HG02840 (cell line): ENCODE data around the gene RNF44.
"Not testable (repeated sequence)": the region's sequence is repeated elsewhere in the genome, so short reads cannot be mapped to it uniquely, and the experiment has no call there.

ENCODE experiments used
- ATAC-seq: cut with Tn5 transposase; IDR thresholded peaks from one replicate; pipeline ENCODE4 v1.9.1; 2021; ENCODE audit warnings: mild to moderate bottlenecking, moderate library complexity, moderate number of reproducible peaks; ENCODE audit not compliant: unreplicated experiment, low FRiP score

Gene RNF44

DNA sequence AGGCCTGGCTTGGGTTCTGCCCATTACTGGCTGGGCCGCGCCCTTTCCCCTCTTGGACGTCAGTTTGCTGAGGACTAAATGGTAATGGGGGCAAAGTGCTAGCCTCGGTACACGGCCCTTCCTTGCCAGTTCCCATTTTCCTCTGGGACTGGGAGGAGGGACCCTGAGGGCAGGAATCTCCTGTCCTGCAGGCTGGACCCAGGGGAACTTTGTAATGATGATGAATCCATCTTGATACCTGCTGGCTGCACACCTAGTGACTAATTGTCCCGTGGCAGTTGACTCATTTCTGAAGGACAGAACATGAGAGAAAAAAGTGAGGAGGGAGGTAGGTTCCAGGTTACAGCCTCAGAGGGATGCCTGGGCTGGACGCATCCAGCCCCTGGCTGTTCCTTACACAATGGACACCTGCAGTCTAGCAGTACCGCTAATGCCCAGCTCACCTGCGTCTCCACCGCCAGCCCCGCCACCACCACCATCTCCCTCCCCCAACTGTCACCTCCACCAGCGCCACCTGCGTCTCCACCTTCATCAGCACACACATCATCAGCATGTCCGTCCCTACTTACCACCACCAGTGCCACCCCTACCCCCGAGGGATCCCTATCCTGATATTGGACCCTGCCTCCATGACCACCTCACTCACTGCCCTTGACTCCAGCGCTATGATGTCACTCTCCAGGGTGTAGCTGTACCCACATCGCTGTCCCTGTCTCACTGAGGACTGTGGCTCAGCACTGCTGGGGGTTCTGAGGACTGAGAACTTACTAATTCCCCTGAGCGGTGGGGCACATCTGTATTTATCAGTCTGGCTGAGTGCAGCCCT, 16.3 kb upstream of the RNF44 start:
- no peak for ATAC-seq

DNA sequence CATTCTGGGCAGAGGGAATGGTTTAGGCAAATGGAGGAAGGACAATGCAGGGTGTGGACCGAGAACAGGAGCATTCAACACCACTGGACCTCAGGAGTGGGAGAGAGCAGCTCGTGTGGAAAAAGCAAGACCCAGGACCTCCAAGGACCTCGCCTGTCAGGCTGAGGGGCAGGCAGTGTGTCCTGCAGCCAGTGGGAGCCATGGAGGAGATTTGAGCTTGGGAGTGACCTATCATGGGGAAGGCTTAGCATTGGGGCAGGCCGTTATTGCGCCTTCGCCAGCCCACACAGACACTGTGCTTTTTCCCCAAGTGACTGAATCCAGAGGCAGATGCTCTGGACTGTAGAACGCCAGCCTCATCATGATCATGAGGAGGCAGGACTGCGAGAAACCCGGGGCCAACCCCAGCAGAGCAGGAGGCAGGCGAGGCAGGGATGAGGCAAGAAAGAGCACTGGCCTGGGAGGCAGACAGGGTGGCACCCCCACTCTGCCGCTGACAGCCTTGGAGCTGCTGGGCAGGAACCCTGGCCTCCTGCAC, 15.2 kb upstream of the RNF44 start:
- no peak for ATAC-seq

DNA sequence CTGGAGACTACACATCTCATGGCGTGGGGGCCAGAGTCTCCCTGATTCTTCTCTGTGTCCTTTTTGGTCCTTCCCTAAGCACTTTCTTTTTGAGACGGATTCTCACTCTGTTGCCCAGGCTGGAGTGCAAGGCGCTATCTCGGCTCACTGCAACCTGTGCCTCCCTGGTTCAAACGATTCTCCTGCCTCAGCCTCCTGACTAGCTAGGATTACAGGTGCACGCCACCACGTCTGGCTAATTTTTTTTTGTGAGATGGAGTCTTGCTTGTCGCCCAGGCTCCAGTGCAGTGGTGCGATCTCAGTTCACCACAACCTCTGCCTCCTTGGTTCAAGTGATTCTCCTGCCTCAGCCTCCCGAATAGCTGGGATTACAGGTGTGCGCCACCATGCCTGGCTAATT, 13.7 kb upstream of the RNF44 start:
- ATAC-seq = not testable (repeated sequence)

DNA sequence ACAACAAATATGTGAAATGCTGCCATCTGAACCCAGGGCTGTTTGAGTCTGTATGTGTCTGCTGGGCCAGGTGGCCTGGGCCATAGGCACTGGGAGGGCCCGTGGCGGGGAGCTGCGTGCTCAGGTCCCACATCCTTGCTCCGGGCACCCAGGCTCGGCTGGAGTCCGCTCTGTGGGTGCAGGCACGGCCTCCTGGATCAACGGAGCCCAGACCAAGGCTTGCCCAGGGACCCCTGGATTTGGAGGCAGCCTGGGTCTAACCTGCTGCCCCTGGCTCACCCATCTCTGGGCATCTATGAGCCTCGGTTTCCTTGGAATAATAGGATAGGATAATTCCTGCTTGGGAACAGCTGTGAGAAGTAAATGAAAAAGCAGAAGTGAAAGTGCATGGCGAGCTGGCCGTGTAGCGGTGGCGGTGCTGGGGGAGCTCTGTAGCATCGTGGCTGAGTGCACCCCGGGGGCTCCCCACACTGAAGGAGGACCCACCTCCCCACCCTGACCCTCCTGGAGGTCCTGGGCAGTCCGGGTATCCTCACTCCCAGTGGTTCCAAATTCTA, 13.2 kb upstream of the RNF44 start:
- no peak for ATAC-seq

DNA sequence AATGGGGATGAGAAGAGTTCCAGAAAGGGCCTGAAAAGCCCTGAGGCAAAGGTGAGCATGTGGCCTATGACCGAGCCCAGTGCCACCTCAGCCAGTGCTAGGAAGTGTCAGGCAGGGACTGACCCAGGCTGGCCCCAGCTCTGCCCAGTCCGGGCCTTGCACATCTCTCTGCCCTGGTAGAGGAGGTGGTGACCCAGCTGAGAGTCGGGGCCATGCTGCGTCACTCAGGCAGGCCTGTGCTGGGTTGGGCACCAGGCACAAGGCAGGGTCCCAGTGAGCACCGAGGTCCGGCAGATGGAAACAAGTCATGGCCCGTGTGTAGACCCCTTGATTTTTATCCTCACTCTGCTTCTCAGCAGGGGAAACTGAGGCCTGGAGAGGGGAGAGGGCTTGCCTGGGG, 12.7 kb upstream of the RNF44 start:
- ATAC-seq = no peak

DNA sequence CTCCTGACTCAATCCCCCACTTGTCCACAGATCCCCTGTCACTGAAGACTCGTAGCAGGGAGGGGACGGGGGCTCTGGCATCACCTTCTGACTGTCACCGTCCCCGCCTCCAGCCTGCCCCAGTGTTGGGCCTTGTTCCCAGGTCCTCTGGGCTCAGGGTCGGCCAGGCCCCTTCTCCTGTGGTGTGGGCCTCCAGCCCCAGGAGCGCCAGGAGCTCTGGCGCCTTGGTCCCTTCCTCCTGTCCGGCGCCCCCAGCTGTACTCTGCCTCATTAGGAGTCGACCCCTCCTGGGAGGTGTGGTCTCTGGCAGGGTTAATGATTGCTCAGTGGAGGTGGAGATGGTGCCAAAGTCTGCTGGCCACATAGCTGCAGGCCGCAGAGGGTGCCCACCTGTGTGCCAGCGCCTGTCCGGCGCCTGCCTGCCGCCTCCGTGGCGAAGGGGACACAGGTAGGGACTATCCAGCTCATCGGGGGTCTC, 11.8 kb upstream of the RNF44 start, which contains the start of gene CDHR2:
TSS of gene CDHR2 (plus strand) at position 376 of the 478 bp plus-strand sequence. CDS start 16,011 bp downstream, outside the sequence.
- no peak for ATAC-seq

DNA sequence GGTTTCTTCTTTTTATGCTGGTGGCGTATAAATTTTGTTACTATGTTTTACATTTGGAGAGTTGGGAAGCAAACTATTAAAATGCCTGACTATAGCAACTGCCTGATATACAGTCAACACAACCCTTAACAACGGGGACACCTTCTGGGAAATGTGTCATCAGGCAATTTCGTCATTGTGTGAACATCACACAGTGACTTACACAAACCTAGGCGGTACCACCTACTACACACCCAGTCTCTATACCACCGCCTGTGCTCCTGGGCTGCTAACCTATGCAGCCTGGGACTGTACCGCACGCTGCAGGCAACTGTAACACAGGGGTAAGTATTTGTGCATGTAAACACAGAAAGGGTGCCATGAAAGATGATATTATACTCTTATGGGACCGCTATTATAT, 10.6 kb upstream of the RNF44 start:
- no peak for ATAC-seq

DNA sequence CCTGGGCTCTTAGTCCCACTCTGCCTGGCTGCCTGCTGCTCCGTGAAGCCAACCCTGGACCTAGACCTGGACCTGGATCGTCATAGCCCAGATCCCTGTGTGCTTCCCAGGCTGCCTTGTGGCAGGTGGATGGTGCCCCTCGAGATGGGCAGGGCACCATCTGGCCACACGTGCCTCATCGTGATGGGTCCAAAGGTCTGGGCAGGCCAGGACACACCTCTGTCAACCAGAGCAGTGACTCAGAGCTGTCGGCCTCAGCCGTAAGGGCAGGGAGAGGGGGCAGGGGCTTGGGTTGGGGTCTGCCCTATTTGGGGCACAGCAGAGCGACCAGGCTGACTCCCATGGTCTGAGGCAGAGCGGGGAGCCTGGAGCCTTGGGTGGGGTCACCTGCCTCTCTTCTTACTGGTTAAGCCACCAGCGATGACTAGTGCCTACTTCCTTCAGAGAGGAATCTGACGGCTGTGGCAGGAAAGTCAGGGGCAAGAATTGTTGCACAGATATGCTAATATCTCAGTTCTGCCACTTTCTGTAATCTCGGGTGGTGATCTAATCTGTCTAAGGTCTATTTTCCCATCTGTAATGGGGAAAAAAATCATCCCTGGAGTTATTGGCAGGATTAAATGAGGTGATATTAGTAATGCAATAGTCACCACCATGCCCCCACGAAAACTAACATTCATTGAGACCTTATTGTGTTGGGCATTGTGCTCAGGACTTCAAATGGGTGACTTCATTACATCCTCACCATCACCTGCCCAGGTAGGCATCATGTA, 8.7 kb upstream of the RNF44 start:
- no peak for ATAC-seq

DNA sequence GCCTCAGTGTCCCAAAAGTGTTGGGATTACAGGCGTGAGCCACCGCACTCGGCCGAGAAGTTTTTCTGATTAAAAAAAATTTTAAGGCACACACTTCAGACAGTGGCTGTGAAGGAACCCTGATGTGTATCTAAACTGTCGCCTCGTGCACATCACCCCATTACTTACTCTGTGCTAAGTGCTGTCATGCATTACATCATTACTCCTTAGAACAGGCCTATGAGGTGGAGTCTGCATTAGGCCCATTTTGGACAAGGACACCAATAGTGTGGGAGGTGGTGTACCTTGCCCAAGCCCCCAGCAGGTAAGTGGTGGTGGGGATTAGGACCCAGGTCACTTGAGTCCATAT, 8.2 kb upstream of the RNF44 start:
- no peak for ATAC-seq

DNA sequence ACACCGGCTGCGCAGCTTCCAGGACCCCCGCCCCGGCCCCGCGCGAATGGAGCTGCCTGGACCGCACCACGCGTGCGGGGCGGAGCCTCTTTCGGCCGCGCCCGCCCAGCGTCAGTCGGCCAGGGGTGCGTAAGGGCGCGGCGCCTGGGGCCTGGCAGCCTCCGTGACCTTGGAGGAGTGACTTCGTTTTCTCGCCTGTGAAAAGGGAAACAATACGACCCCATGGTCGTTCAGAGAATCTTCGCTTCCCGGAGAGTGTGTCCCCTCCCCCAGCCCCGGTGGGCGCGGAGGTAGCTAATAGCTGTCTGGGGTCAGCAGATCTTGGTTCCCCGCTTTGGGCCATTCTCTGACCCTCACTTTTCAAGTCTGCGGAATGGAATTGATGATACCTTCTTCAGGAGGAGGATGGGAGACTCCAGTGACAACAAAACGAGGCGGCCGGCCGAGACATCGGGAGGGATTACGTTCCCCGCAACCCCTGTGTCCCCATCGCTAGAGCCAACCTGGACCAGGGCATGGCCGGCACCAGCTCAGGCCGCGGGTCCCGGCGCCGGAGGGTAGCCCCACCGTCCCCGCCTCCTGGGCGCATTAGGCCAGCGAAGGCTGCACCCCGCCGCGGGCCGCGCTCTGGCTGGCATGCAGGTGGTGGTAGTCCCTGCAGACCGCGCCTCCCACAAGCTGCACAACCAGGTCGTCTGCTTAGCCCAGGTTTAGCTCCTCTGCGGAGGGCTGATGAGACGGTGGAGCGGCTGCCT, 6.4 kb upstream of the RNF44 start:
- ATAC-seq = peak; percentile 45

DNA sequence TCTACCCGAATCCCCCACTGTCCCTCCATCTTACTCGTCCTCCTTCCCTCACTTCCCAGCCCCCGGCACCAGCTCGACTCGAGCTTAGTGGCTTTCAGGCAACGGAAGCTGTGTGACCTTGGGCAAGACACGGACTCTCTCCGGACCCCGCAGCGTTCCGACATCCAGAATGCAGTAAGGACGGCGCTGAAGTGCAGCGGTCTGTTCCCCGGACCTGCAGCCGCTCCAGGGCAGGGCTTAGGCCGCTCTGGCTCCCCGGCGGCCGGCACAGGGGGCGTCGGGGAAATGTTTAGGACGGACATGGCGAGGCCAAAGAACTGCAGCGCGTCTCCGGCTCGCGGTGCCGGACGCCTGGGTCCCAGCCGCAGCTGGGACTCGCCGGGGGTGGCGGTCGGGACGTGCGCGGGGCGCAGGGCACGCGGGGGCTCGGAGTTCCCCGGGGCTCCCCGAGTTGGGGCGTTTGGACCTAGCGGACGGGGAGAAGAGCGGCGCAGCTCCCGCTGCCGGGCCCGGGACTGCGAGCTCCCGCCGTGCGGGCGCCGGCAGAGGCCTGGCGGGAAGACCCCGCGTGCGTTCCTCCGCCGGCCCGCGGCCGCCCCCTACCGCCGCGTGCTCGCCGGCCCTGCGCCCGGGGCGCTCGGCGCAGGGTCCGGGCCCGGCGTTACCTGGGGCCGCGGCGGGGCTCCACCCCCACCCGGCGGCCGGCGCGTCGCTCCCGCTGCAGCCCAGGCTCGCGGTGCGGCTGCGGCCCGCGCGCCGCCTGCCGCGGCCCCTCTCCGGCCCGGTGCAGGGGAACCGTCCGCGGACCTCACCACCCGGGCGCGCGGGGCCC, 5.6 kb upstream of the RNF44 start:
- ATAC-seq = peak; percentile 32

DNA sequence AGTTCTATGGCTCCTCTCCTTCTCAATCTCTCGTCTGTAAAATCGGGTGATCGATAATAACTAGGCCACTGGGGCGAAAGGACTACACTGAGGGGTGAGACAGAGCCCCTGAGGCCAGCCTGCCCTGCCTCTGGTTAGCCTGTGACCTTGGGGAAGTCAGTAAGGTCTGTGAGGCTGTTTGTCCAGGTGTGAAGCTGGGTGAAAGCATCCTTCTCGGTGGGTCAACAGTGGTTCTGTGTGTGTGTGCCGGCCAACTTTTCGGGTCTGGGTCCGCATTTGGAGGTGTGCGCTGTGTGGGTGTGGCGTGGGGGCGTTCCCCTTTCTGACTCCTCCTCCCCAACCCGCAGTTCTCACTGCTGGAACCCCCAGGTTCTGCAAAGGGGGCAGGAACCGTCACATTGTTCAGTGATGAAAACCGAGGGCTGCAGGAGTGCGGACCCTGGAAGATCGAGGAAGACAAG, 5.0 kb upstream of the RNF44 start:
- no peak for ATAC-seq

DNA sequence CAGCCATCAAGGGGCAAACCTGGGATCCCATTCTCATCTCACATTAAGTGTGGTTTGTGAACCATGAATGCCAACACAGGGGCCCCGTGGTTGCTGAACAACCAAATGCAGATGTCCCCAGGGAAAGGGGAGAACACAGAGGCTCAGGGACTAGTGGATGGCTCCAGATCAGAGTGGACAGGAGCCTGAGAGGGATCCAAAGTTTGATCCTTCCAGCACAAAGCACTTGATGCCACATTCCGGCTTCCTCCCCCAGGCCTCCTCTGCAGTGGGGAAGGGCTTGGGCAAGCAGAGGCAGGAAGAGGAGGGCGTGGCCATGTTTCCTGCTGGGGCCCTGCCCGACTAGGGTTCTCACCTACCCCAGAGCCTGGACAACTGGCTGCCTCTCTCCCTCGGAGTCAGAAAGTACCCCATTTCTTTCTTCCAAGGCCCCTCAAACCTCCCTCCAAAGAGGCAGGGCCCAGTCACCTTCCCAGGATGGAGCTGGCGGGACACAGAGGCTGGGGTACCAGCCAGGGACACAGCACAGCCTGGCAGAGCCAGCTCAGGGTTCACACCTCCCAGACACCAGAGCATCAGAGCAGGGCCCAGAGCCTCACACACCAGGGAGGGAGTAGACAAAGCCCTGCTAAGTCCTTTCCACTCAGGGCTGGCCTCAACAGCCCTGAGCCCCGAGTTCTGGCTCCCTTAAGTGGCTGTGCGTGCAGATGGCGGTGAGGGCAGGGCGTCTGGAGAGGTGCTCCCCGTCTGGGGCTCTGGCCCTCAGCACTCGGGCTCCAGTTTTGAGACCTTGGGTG, 4.3 kb upstream of the RNF44 start:
- no peak for ATAC-seq

DNA sequence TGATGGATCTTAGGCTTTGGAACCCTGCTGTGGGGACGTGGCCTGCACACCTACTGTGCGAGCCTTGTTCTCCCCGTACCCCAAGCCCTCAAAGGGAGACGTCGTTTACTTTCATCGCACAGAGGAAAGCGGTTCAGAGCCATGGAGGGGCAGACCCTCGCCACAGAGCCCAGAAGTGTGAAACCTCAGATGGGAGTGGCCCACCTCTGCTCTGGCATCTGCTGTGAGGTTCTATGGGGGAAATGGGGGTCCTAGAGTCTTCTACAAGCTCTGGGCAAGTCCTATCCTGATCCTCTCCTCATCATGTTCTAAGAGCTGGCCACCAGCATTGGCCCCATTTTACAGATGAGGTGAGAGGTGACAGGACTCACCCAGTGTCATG, 3.7 kb upstream of the RNF44 start:
- no peak for ATAC-seq

DNA sequence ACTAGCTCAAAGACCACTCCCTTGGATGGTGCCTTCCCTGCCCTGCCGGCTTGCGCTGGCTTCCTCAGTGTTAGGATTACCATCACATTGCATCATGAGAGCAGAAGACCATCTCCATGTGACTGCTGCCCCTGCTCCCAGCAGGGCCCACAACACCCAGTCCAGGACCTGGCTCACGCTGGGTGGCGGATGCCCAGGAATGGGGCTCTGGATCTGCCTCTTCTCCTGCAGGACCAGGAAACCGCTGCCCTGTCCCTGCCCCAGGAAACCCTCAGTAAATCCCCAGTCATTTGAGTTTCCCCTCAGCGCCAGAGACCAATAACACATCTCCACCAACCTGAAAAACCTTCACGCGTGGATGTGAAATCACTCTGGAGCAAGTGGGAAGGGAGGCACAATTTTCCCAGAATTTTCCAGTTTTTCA, 3.3 kb upstream of the RNF44 start:
- ATAC-seq = no peak

DNA sequence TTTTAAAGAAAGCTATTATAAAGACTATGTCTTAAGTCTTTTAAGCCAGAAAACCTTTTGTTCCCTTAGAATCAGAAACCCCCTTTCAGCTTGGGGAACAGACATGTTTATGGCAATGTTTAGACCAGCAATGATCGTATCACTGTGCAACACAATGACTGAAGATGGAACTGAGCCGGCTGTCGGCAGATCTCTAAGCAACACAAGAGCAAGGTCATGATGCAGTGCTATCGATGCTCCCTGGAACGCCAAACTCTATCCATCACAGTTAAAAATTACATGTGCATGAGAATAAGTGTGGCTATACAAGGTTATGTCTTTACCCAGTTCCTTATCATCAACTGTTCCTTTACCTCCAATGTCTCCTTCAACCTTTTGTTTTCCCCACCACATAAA, 1.8 kb upstream of the RNF44 start:
- ATAC-seq = no peak

DNA sequence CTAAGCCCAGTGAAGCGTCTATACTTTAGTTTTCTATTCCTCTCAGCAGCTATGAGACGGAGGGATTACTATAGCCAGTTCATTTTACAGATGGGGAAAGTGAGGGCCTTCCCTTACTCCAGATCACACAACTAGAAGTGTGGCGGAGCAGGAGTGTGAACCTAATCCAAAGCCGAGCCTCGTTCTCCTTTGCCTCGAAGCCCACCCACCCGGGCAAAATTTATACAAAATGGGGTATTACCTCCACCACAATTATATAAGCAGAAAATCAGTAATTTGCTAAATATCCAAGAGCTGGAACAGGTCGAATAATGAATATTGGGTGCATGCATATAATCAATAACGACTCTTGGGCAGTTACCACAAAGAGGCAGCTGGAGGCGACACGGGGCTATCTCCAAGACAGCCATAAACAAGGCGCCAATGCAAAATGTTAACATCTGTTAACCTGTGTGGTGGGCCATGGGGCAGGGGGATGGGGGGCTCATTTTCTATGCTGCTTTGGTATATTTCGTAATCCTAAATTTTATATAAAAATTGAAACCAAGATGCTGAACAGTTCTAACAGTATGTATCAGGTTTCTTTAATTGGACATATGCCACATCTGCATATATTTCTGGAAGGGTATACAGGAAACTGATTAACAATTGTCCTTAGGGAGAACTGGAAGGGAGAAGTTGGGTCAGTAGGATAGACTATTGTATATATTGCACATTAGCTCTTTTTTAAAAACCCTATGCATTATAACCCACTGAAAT, 1.2 kb upstream of the RNF44 start:
- ATAC-seq = no peak
